Measurements from ENCODE around the gene MTHFD1L. TPM values are rescaled to one million over a fixed set of nuclear protein-coding genes. Genes with fewer than 3 reads are reported as not detected.

MTHFD1L gene
- total and polyA plus RNA-seq, 2 donors (not counting 1 experiment from before 2014, with no cell fraction given): 36.1 to 48.9 TPM

DNA sequence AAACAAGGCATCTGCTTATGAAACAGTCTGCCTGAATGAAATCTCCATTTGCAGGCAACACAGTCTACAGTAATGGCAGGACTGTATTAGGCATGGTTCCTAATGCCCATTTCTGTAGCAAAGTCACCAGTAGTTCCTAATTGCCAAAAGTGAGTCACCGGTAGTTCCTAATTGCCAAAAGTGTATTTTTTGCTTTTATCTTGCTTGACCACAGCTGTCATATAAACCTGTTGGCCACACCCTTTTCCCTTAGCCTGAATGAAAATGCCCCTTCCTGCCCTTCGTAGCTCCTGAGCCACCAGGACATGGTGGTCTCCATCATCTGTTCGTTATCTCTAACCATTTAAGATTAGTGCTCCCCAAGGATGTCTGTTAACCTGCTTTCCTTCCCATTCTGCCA lies 34.5 kb downstream of the MTHFD1L start:
- no peak for TF ChIP-seq EZH2 (IDR thresholded peaks at IDR 0.05; ENCODE audit: low read length, missing control alignments)
- TF ChIP-seq, protein P1, sequence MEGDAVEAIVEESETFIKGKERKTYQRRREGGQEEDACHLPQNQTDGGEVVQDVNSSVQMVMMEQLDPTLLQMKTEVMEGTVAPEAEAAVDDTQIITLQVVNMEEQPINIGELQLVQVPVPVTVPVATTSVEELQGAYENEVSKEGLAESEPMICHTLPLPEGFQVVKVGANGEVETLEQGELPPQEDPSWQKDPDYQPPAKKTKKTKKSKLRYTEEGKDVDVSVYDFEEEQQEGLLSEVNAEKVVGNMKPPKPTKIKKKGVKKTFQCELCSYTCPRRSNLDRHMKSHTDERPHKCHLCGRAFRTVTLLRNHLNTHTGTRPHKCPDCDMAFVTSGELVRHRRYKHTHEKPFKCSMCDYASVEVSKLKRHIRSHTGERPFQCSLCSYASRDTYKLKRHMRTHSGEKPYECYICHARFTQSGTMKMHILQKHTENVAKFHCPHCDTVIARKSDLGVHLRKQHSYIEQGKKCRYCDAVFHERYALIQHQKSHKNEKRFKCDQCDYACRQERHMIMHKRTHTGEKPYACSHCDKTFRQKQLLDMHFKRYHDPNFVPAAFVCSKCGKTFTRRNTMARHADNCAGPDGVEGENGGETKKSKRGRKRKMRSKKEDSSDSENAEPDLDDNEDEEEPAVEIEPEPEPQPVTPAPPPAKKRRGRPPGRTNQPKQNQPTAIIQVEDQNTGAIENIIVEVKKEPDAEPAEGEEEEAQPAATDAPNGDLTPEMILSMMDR (conservative IDR thresholded peaks at IDR 0.05 in 1 of 2, IDR thresholded peaks at IDR 0.05 in 1 of 2; ENCODE audit: low read depth in 1 of 2, low read length in 2 of 2): no peak
- Histone ChIP-seq H3K4me1 (ENCODE audit: control insufficient read depth, extremely low read depth, insufficient read depth, low read length) (peaks cover 3% of the 10 kb centered on the region), H3K9me3 (ENCODE audit: control insufficient read depth, insufficient read depth, low read depth, low read length) (no peaks in the 10 kb centered on the region), H3K27me3 (ENCODE audit: control insufficient read depth, insufficient read depth, low read length) (no peaks in the 10 kb centered on the region), H2AFZ (ENCODE audit: low read length) (no peak overlapping the region), H3K9ac (ENCODE audit: insufficient read depth, low read length) (no peak overlapping the region), H3K27ac (ENCODE audit: insufficient read depth, low read length) (no peak overlapping the region), H3K4me2 (ENCODE audit: extremely low read depth, insufficient read depth, low read length) (no peak overlapping the region), H3K4me3 (replicated peaks in 1 of 4; ENCODE audit: control extremely low read depth in 1 of 4, insufficient read depth in 1 of 4, low read depth in 3 of 4, low read length in 4 of 4) (no peak overlapping the region), H3K79me2 (ENCODE audit: control insufficient read depth, insufficient read depth, low read length) (no peaks in the 10 kb centered on the region), H4K20me1 (ENCODE audit: control insufficient read depth, extremely low read depth, insufficient read depth, low read length) (no peaks in the 10 kb centered on the region), H3K36me3 (ENCODE audit: control insufficient read depth, insufficient read depth, low read length) (no peaks in the 10 kb centered on the region)
- DNase-seq (ENCODE audit: low read depth in 2 of 2): peak in 1 of 2 donors; percentile 54

DNA sequence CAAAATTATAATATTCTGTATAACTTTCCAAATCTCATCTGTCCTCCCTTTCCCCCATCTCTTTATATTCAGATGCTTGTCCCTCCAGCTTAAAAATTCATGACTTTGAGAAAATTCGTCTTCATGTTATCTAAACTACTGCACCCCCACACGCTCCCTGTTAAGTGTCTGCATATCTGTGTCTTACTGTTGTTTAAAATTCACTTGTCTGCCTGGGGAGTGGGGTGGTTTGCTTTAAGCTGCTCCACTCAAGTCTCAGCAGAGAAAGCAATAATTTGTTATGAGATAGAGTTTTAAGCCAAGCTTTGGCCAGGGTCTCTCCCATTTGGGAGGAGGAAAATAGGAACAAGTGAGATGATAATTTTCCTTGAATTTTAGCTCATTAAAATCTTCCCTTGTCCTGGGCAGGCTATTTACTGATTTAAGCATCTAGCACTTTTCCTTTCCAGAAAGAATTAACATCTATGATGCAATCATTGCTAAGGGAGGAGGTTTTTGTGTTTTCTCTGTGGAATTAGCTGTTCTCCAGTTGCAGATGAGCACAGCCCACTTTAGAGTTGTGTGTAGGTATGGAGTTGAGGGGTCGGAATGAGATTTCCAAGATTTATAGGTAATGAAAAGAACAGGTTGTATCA lies 36.8 kb downstream of the MTHFD1L start:
- Histone ChIP-seq H2AFZ (ENCODE audit: low read length) (no peak overlapping the region), H3K79me2 (ENCODE audit: control insufficient read depth, insufficient read depth, low read length) (no peaks in the 10 kb centered on the region), H3K9me3 (ENCODE audit: control insufficient read depth, insufficient read depth, low read depth, low read length) (no peaks in the 10 kb centered on the region), H4K20me1 (ENCODE audit: control insufficient read depth, extremely low read depth, insufficient read depth, low read length) (no peaks in the 10 kb centered on the region), H3K27me3 (ENCODE audit: control insufficient read depth, insufficient read depth, low read length) (no peaks in the 10 kb centered on the region), H3K4me1 (ENCODE audit: control insufficient read depth, extremely low read depth, insufficient read depth, low read length) (no peaks in the 10 kb centered on the region), H3K4me2 (ENCODE audit: extremely low read depth, insufficient read depth, low read length) (no peak overlapping the region), H3K36me3 (ENCODE audit: control insufficient read depth, insufficient read depth, low read length) (peaks cover 4% of the 10 kb centered on the region), H3K27ac (ENCODE audit: insufficient read depth, low read length) (no peak overlapping the region), H3K9ac (ENCODE audit: insufficient read depth, low read length) (no peak overlapping the region), H3K4me3 (replicated peaks in 1 of 4; ENCODE audit: control extremely low read depth in 1 of 4, insufficient read depth in 1 of 4, low read depth in 3 of 4, low read length in 4 of 4) (no peak overlapping the region)
- peak in 1 of 2 donors; percentile 45 for DNase-seq (ENCODE audit: low read depth in 2 of 2)
- TF ChIP-seq, protein P1 (conservative IDR thresholded peaks at IDR 0.05 in 1 of 2, IDR thresholded peaks at IDR 0.05 in 1 of 2; ENCODE audit: low read depth in 1 of 2, low read length in 2 of 2): no peak
- no peak for TF ChIP-seq EZH2 (IDR thresholded peaks at IDR 0.05; ENCODE audit: low read length, missing control alignments)

DNA sequence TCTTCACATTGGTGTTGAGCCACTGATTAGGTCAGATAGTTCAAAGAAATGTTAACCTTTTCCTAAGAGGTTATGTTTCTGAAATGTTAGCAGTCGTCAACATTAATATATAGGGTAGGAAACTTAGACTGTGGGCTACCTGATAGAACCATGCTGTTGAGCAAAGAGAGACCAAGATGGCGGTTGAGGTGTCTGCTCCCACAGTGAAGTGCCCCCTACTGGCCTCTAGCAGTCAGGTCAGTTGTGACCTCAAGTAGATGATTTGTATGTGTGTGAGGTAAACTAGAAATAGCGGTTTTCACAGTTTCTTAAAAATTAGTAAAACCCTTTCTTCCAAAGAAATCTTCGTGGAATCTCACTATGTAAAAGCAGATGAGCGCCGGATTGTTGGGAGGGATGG lies 40.3 kb downstream of the MTHFD1L start:
- H3K4me1 ChIP-seq (ENCODE audit: control insufficient read depth, extremely low read depth, insufficient read depth, low read length): peaks cover 2% of the 10 kb centered on the region
- H3K4me3 ChIP-seq (replicated peaks in 1 of 4; ENCODE audit: control extremely low read depth in 1 of 4, insufficient read depth in 1 of 4, low read depth in 3 of 4, low read length in 4 of 4): no peak overlapping the region
- no peak overlapping the region for H3K27ac ChIP-seq (ENCODE audit: insufficient read depth, low read length)
- H3K4me2 ChIP-seq (ENCODE audit: extremely low read depth, insufficient read depth, low read length): no peak overlapping the region
- peaks cover 4% of the 10 kb centered on the region for H3K36me3 ChIP-seq (ENCODE audit: control insufficient read depth, insufficient read depth, low read length)
- no peaks in the 10 kb centered on the region for H3K79me2 ChIP-seq (ENCODE audit: control insufficient read depth, insufficient read depth, low read length)
- no peaks in the 10 kb centered on the region for H3K9me3 ChIP-seq (ENCODE audit: control insufficient read depth, insufficient read depth, low read depth, low read length)
- no peak for DNase-seq (ENCODE audit: low read depth in 2 of 2)
- H3K9ac ChIP-seq (ENCODE audit: insufficient read depth, low read length): no peak overlapping the region
- TF ChIP-seq, protein P1 (conservative IDR thresholded peaks at IDR 0.05 in 1 of 2, IDR thresholded peaks at IDR 0.05 in 1 of 2; ENCODE audit: low read depth in 1 of 2, low read length in 2 of 2): peak; percentile 17 to 43
- TF ChIP-seq EZH2 (IDR thresholded peaks at IDR 0.05; ENCODE audit: low read length, missing control alignments): no peak
- no peak overlapping the region for H2AFZ ChIP-seq (ENCODE audit: low read length)
- no peaks in the 10 kb centered on the region for H3K27me3 ChIP-seq (ENCODE audit: control insufficient read depth, insufficient read depth, low read length)
- no peaks in the 10 kb centered on the region for H4K20me1 ChIP-seq (ENCODE audit: control insufficient read depth, extremely low read depth, insufficient read depth, low read length)

Measured in fibroblast of lung (primary cell).